ENCODE data around the gene DOCK9. TPM values are rescaled to one million over a fixed set of nuclear protein-coding genes. Genes with fewer than 3 reads are reported as not detected.

DOCK9 gene
- polyA plus RNA-seq, 1 of the 3 experiments (the other 2 are of a cell fraction): 16.6 TPM

DNA sequence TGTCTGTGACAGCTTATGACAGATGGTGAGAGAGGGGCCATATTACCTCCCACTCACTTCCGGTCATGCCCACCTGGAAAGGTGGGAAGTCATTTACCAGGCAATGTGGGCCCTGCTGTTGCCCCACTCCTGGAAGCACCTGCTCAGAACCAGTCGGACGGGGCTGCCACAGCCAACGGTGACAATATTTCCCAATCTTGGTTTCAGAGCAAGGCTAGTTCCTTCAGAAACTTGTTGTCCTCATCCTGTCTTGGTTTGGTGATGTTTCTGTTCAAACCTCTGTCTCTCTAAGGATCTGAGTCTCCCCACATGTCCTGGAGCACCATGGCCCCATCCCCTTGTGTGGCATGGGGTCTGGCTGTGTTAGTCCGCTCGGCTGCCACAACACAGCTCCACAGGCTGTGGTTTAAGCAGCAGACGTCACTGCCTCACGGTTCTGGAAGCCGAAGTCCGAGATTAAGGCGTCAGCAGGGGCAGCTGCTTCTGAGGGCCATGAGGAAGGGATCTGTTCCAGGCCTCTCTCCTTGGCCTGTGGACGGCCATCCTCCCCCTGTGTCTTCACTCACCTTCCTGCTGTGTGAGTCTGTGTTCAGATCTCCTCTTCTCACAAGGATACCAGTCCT lies 193.9 kb downstream of the DOCK9 start:
- POLR2A ChIA-PET: no interaction called here
- TF ChIP-seq NRF1 (IDR thresholded peaks at IDR 0.05; ENCODE audit: low read depth, low read length) (no peak), JUND (IDR thresholded peaks at IDR 0.05) (no peak), RCOR1 (IDR thresholded peaks at IDR 0.05; ENCODE audit: low read length) (no peak), SIN3A (IDR thresholded peaks at IDR 0.05; ENCODE audit: borderline replicate concordance, low read depth, low read length) (no peak), FOXM1 (IDR thresholded peaks at IDR 0.05; ENCODE audit: low read depth) (no peak), SMC3 (IDR thresholded peaks at IDR 0.05; ENCODE audit: low read depth, low read length) (no peak), MXI1 (IDR thresholded peaks at IDR 0.05; ENCODE audit: low read depth, low read length) (no peak), GATA2 (CRISPR knock-in tag; IDR thresholded peaks at IDR 0.05) (no peak), RAD21 (IDR thresholded peaks at IDR 0.05; ENCODE audit: low read length) (no peak), YY1 (IDR thresholded peaks at IDR 0.05; ENCODE audit: low read depth) (no peak), FOXJ3 (CRISPR knock-in tag; IDR thresholded peaks at IDR 0.05) (no peak), MEF2A (IDR thresholded peaks at IDR 0.05; ENCODE audit: borderline replicate concordance, low read depth) (no peak), GABPA (IDR thresholded peaks at IDR 0.05; ENCODE audit: low read depth) (no peak)
- TF ChIP-seq, protein P1, sequence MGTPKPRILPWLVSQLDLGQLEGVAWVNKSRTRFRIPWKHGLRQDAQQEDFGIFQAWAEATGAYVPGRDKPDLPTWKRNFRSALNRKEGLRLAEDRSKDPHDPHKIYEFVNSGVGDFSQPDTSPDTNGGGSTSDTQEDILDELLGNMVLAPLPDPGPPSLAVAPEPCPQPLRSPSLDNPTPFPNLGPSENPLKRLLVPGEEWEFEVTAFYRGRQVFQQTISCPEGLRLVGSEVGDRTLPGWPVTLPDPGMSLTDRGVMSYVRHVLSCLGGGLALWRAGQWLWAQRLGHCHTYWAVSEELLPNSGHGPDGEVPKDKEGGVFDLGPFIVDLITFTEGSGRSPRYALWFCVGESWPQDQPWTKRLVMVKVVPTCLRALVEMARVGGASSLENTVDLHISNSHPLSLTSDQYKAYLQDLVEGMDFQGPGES (IDR thresholded peaks at IDR 0.05; ENCODE audit: low read depth, low read length): no peak
- TF ChIP-seq, protein P2, sequence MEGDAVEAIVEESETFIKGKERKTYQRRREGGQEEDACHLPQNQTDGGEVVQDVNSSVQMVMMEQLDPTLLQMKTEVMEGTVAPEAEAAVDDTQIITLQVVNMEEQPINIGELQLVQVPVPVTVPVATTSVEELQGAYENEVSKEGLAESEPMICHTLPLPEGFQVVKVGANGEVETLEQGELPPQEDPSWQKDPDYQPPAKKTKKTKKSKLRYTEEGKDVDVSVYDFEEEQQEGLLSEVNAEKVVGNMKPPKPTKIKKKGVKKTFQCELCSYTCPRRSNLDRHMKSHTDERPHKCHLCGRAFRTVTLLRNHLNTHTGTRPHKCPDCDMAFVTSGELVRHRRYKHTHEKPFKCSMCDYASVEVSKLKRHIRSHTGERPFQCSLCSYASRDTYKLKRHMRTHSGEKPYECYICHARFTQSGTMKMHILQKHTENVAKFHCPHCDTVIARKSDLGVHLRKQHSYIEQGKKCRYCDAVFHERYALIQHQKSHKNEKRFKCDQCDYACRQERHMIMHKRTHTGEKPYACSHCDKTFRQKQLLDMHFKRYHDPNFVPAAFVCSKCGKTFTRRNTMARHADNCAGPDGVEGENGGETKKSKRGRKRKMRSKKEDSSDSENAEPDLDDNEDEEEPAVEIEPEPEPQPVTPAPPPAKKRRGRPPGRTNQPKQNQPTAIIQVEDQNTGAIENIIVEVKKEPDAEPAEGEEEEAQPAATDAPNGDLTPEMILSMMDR (IDR thresholded peaks at IDR 0.05): no peak
- TF ChIP-seq, protein P3, sequence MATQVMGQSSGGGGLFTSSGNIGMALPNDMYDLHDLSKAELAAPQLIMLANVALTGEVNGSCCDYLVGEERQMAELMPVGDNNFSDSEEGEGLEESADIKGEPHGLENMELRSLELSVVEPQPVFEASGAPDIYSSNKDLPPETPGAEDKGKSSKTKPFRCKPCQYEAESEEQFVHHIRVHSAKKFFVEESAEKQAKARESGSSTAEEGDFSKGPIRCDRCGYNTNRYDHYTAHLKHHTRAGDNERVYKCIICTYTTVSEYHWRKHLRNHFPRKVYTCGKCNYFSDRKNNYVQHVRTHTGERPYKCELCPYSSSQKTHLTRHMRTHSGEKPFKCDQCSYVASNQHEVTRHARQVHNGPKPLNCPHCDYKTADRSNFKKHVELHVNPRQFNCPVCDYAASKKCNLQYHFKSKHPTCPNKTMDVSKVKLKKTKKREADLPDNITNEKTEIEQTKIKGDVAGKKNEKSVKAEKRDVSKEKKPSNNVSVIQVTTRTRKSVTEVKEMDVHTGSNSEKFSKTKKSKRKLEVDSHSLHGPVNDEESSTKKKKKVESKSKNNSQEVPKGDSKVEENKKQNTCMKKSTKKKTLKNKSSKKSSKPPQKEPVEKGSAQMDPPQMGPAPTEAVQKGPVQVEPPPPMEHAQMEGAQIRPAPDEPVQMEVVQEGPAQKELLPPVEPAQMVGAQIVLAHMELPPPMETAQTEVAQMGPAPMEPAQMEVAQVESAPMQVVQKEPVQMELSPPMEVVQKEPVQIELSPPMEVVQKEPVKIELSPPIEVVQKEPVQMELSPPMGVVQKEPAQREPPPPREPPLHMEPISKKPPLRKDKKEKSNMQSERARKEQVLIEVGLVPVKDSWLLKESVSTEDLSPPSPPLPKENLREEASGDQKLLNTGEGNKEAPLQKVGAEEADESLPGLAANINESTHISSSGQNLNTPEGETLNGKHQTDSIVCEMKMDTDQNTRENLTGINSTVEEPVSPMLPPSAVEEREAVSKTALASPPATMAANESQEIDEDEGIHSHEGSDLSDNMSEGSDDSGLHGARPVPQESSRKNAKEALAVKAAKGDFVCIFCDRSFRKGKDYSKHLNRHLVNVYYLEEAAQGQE (IDR thresholded peaks at IDR 0.05; ENCODE audit: low read depth, low read length): no peak
- TF ChIP-seq, protein P4, sequence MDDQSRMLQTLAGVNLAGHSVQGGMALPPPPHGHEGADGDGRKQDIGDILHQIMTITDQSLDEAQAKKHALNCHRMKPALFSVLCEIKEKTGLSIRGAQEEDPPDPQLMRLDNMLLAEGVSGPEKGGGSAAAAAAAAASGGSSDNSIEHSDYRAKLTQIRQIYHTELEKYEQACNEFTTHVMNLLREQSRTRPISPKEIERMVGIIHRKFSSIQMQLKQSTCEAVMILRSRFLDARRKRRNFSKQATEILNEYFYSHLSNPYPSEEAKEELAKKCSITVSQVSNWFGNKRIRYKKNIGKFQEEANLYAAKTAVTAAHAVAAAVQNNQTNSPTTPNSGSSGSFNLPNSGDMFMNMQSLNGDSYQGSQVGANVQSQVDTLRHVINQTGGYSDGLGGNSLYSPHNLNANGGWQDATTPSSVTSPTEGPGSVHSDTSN (IDR thresholded peaks at IDR 0.05): no peak
- TF ChIP-seq, protein P5, sequence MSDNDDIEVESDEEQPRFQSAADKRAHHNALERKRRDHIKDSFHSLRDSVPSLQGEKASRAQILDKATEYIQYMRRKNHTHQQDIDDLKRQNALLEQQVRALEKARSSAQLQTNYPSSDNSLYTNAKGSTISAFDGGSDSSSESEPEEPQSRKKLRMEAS (IDR thresholded peaks at IDR 0.05; ENCODE audit: low read depth): no peak
- 92% methylated on average over 8 of the region's 12 CpGs for WGBS (ENCODE audit: low lambda C conversion rate)
- Histone ChIP-seq H3K9me3 (no peaks in the 10 kb centered on the region), H3K79me2 (ENCODE audit: insufficient read depth) (no peaks in the 10 kb centered on the region), H3K4me1 (ENCODE audit: control insufficient read depth in 1 of 2, insufficient read depth in 2 of 2, low read depth in 1 of 2, low read length in 1 of 2) (no peaks in the 10 kb centered on the region), H3F3A (replicated peaks; ENCODE audit: insufficient read depth) (no peaks in the 10 kb centered on the region), H3K4me3 (ENCODE audit: low read depth in 2 of 2, low read length in 1 of 2) (no peak overlapping the region), H3K36me3 (replicated peaks in 1 of 2; ENCODE audit: control insufficient read depth in 1 of 2, insufficient read depth in 2 of 2, low read length in 1 of 2) (no peaks in the 10 kb centered on the region), H3K27ac (ENCODE audit: low read depth in 2 of 2, low read length in 1 of 2) (no peak overlapping the region), H4K20me1 (ENCODE audit: insufficient read depth) (no peaks in the 10 kb centered on the region), H3K27me3 (ENCODE audit: insufficient read depth) (no peaks in the 10 kb centered on the region), H3K9ac (no peak overlapping the region), H2AFZ (ENCODE audit: low read depth) (no peak overlapping the region), H3K4me2 (no peak overlapping the region), H3K9me2 (no peaks in the 10 kb centered on the region)
- no peak for DNase-seq
- CTCF ChIA-PET: interaction anchor here (0.8 kb wide), 1 partner anchor 33 kb away, joined by 3 read pairs; no protein-coding TSS in a partner anchor

All from SK-N-SH (cell line).